TTC549 (cell line): Measurements from ENCODE around the gene OR5H14.

Source experiments
- FAIRE-seq: peaks from 2 replicates; lab custom pipeline; 2012; peaks lifted over from hg19 to GRCh38; lab: Jason Lieb, UNC

The OR5H14 gene

GRCh38 chr3:98199020-98199419, 51.7 kb downstream of the OR5H14 start:
- FAIRE-seq, result no peak
